GM12801 (cell line): ENCODE data around the gene SCUBE1.

ENCODE experiments used
- CTCF ChIP-seq: IDR thresholded peaks from one replicate; pipeline ENCODE4 v1.5.1; 2011; ENCODE audit warnings: control low read depth; ENCODE audit not compliant: insufficient read length; ENCODE audit errors: extremely low read depth

Gene SCUBE1

DNA sequence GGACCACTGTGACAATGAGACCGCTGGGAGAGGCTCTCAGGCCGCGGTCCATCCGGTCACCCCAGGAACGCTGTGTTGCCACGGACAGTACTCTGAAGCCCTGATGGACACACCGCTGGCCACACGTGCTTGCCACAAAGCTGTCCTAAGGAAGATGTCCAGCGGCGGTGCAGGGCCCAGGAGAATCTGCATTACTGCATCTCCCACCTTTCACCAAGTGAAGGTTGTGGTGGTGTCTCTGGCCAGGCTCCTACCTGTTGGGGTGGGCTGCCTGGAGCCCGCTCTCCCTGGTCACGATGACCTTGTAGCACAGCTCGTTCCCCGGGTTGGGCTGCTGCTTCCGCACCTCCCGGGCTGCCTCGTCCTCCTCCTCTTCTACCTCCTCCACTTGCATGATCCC is 160.4 kb downstream of the SCUBE1 start:
- TF ChIP-seq CTCF: no peak

DNA sequence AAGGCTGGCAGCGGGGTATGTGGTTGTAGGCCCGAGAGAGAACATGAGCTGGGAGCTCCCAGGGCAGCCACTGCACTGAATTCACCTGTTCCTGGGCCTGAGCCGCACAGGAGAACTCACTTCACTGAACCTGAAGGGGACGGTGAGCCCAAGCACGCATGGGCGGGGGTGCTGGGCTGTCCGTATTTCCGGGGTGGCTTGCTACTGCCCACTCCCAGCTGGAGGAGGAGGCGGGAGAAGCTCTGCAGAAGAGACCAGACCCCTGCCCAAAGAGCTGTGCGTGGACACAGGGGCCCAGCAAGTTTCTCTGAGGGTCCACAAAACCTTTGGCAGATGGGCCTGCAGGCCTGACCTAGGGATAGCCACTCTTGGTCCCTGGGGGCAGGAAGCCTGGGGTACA is 161.1 kb downstream of the SCUBE1 start:
- TF ChIP-seq CTCF: no peak

DNA sequence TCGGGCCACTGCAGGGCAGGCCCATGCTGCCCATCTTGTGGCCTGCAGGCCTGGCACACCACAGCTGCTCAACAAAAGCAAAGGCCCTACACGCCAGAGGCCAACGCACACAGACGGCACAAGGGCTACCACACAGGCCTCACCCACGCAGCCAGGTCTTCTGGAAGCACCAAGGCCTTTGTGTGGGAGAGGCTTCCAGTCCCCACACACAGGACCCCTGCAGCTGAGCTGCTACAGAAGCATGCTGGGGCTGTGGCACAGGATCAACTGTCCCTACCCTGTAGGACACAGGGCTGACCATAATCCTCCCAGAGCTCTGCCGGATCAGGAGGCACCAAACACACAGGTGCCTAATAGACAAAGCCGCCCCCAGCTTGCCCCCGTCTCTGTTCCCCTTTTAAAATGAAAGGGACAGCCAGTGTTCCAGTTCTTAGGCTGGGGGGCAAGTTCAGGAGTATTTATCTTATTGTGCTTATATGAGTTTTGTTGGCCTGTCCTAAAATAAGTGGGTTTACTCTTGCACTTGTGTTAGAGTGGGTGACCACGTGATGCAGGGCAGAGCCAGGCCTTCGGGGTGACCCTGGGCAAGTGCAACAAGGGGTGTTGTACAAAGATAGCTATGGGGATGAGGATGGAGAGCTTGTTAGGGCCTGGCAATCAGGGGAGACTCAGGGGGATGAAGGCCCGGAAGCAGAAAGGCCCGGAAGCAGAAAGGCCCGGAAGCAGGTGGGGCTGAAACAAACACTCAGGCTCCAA is 161.7 kb downstream of the SCUBE1 start:
- TF ChIP-seq CTCF: no peak

DNA sequence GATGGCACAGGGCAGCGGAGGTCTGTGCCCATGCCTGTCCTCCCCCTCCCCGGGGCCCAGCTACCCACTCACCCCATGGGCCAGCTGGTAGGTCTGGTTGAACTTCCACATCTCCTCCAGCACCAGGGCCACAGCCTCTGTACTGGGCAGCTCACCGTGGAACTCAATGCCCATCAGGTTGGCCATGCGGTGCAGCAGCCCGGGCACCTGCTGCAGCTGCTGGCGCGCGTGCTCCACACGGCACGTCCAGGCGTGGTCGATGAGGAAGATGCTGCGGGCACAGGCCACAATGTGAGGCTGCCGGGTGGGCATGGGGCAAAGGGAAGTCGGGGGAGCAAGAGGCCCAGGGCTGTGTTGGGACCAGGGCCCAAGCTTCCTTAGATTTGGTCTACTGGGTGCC is 162.5 kb downstream of the SCUBE1 start:
- TF ChIP-seq CTCF: no peak

DNA sequence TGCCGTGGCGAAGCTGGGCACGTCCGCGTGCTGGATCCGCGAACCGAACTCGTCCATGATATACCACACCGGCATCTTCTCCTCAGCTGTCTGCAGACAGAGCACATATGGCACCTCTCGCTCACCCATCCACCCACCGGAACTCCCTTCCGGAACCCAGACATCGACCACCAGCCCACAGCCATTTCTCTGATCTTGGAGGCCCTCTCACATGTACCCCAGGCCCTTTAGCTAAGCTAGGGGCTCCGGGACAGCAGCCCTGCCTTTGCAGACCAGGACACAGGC is 163.3 kb downstream of the SCUBE1 start:
- TF ChIP-seq CTCF: no peak

DNA sequence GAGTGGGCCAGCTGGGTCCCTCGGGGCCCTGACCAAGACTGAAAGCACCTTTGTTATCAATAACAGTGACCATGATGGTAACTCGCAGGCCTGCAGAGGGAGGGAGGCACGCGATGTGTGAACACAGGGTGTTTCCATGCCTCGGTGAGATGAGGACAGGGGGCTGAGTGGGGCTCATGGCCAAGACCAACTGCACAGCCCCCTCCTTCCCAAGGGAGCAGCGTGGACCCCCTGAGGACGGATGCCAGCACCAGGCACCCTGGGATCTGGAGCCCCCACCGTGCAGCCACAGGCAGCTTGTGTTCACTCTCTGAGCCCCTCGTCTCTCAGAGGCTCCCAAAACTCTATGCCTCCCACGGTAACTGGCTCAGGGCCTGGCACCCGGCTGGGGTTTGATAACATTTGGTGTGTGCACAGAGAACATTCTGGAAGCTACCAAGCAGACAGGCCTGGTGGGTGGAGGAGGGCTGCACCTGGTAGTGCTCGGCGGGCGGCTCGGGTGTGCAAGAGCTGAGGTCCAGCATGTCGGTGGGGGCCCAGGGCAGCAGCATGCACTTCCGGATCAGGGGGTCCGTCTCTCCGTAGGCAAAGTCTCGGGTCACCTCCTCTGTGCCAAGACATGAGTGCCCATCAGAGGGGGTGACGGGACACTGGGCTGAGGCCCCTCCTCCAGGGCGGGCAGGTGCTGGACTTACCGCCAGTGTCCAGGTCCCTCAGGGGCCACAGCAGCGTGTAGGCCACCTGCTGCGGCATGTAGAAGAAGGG is 163.8 kb downstream of the SCUBE1 start:
- TF ChIP-seq CTCF: no peak

GRCh38 chr22:43177479-43177878 is 165.7 kb downstream of the SCUBE1 start:
- no peak for TF ChIP-seq CTCF
